SK-N-SH (cell line): ENCODE measurements around the gene TMEM165.

Experiments
- CTCF ChIP-seq: fragments of 200-600 bp; sonication (generic); IDR thresholded peaks from 2 replicates; pipeline ENCODE4 v1.6.1; 2017; ENCODE audit warnings: antibody characterized with exemption, mild to moderate bottlenecking, moderate library complexity
- GABPA ChIP-seq: IDR thresholded peaks from 2 replicates; pipeline ENCODE4 v1.4.0; 2012; ENCODE audit warnings: low read depth, mild to moderate bottlenecking

GRCh38 chr4:55378617-55379467, 16.9 kb upstream of the TMEM165 start:
- no peak for TF ChIP-seq CTCF
- TF ChIP-seq GABPA: no peak
